Measurements from ENCODE around the gene NFAM1.

- TF ChIP-seq POLR2A (IDR thresholded peaks at IDR 0.05; ENCODE audit: low read length) (no peak), GATA1 (IDR thresholded peaks at IDR 0.05; ENCODE audit: low read depth, low read length) (no peak)
Measured at GRCh38 chr22:42408276-42408675, 23.9 kb downstream of the NFAM1 start.

Measured in erythroblast (primary cell).